ENCODE measurements around the gene TOMM20. TPM values are rescaled to one million over a fixed set of nuclear protein-coding genes. Genes with fewer than 3 reads are reported as not detected.

The TOMM20 gene
- total RNA-seq, 1 experiment from 2014 or later = 72.6 TPM

DNA sequence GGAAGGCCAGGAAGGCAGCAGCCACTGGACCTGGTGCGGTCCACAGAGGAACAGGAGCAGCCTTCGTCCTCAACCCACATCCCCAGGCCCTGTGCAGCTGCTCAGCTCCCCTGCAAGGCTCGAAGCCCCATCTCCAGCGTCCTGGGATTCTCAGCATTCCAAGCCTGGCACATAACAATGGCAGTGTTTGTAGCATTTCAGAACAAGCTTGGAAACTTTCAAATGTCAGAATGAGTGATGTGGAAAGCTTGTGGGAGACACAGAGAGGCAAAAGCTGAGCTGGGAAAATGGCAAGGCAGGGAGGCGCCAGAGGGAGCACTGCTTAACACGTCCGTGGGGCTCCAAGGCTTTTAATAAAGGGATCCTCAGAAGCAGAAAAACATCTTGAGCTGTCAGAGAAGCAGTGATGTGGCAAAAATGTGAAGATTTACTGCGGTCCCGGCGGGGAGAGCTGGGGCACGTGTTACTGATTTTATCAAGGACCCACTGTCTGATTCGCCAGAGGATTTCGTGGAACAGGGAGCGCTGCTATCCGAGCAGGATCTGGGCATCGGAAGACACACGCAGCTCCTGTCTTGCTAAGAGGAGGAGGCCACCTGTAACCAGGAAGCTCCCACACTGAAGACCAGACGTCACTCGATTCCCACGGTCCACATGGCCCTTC is 38.1 kb downstream of the TOMM20 start:
- TF ChIP-seq, protein P1, sequence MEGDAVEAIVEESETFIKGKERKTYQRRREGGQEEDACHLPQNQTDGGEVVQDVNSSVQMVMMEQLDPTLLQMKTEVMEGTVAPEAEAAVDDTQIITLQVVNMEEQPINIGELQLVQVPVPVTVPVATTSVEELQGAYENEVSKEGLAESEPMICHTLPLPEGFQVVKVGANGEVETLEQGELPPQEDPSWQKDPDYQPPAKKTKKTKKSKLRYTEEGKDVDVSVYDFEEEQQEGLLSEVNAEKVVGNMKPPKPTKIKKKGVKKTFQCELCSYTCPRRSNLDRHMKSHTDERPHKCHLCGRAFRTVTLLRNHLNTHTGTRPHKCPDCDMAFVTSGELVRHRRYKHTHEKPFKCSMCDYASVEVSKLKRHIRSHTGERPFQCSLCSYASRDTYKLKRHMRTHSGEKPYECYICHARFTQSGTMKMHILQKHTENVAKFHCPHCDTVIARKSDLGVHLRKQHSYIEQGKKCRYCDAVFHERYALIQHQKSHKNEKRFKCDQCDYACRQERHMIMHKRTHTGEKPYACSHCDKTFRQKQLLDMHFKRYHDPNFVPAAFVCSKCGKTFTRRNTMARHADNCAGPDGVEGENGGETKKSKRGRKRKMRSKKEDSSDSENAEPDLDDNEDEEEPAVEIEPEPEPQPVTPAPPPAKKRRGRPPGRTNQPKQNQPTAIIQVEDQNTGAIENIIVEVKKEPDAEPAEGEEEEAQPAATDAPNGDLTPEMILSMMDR (conservative IDR thresholded peaks at IDR 0.05; ENCODE audit: low read depth, low read length) = no peak
- TF ChIP-seq EZH2 (IDR thresholded peaks at IDR 0.05; ENCODE audit: borderline replicate concordance, low read depth, low read length, poor library complexity, severe bottlenecking) = no peak
- Histone ChIP-seq H3K36me3 (ENCODE audit: insufficient read depth, low read length, poor library complexity, severe bottlenecking) (no peaks in the 10 kb centered on the region), H3K4me1 (ENCODE audit: insufficient read depth, low read length, poor library complexity, severe bottlenecking) (no peaks in the 10 kb centered on the region), H3K9me3 (ENCODE audit: low read depth, low read length, poor library complexity, severe bottlenecking) (no peaks in the 10 kb centered on the region), H3K4me3 (ENCODE audit: low read depth, low read length, poor library complexity, severe bottlenecking) (no peak overlapping the region), H3K27ac (ENCODE audit: low read depth, low read length, poor library complexity, severe bottlenecking) (no peak overlapping the region), H3K27me3 (replicated peaks; ENCODE audit: insufficient read depth, low read depth, low read length, poor library complexity) (no peaks in the 10 kb centered on the region)
- DNase-seq (ENCODE audit: low spot score) = peak; percentile 42
- no TSS peak for BruUV-seq (replicated peaks)
- intact Hi-C loops (cut with micrococcal nuclease; ENCODE audit: unreplicated experiment) = loop anchor here (5.0 kb wide), 1 partner anchor 978 kb away; no protein-coding TSS in a partner anchor
- POLR2A ChIA-PET (ENCODE audit: low non-redundant PET) = no interaction called here
- CTCF ChIA-PET = no interaction called here

DNA sequence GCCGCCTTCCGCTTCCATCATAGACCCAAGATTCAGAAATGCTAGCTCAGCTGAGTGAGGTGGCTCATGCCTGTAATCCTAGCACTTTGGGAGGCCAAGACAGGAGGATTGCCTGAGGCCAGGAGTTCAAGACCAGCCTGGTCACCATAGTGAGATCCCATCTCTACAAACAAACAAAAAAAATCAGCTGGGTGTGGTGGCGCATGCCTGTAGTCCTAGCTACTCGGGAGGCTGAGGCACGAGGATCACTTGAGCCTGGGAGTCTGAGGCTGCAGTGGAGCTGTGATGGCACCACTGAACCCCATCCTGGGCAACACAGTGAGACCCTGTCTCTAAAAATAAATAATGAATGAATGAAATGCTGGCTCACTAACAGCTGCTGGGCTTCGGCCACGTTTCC is 39.7 kb downstream of the TOMM20 start:
- Histone ChIP-seq H3K9me3 (ENCODE audit: low read depth, low read length, poor library complexity, severe bottlenecking) (no peaks in the 10 kb centered on the region), H3K27ac (ENCODE audit: low read depth, low read length, poor library complexity, severe bottlenecking) (no peak overlapping the region), H3K27me3 (replicated peaks; ENCODE audit: insufficient read depth, low read depth, low read length, poor library complexity) (no peaks in the 10 kb centered on the region), H3K36me3 (ENCODE audit: insufficient read depth, low read length, poor library complexity, severe bottlenecking) (no peaks in the 10 kb centered on the region), H3K4me3 (ENCODE audit: low read depth, low read length, poor library complexity, severe bottlenecking) (no peak overlapping the region), H3K4me1 (ENCODE audit: insufficient read depth, low read length, poor library complexity, severe bottlenecking) (no peaks in the 10 kb centered on the region)
- no peak for DNase-seq (ENCODE audit: low spot score)
- ChIA-PET CTCF (no interaction called here), POLR2A (ENCODE audit: low non-redundant PET) (no interaction called here)
- intact Hi-C loops (cut with micrococcal nuclease; ENCODE audit: unreplicated experiment) = no loop called here
- no TSS peak for BruUV-seq (replicated peaks)
- TF ChIP-seq EZH2 (IDR thresholded peaks at IDR 0.05; ENCODE audit: borderline replicate concordance, low read depth, low read length, poor library complexity, severe bottlenecking) = no peak
- TF ChIP-seq, protein P1 (conservative IDR thresholded peaks at IDR 0.05; ENCODE audit: low read depth, low read length) = no peak

DNA sequence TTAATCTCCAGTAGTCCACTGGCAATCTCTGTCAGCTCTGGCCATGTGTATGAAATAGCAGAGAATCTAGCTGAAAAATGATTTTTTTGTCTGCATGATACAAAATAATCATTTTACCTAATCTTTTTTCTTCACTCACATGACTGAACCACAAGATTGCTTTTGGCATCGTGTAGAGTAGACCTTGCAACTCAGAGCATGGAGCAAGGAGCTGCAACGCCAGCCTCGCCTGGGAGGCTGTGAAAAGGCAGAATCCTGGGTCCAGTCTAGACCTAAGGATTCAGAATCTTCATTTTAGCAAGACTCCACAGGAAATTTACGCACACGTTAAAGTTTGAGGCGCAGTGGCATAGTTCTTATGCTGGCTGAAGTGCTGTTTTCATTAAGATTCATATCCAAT is 40.2 kb downstream of the TOMM20 start:
- no peaks in the 10 kb centered on the region for H3K4me1 ChIP-seq (ENCODE audit: insufficient read depth, low read length, poor library complexity, severe bottlenecking)
- DNase-seq (ENCODE audit: low spot score) = no peak
- BruUV-seq (replicated peaks) = no TSS peak
- no peaks in the 10 kb centered on the region for H3K27me3 ChIP-seq (replicated peaks; ENCODE audit: insufficient read depth, low read depth, low read length, poor library complexity)
- ChIA-PET POLR2A (ENCODE audit: low non-redundant PET) (no interaction called here), CTCF (no interaction called here)
- TF ChIP-seq EZH2 (IDR thresholded peaks at IDR 0.05; ENCODE audit: borderline replicate concordance, low read depth, low read length, poor library complexity, severe bottlenecking) = no peak
- TF ChIP-seq, protein P1 (conservative IDR thresholded peaks at IDR 0.05; ENCODE audit: low read depth, low read length) = no peak
- no peaks in the 10 kb centered on the region for H3K9me3 ChIP-seq (ENCODE audit: low read depth, low read length, poor library complexity, severe bottlenecking)
- H3K36me3 ChIP-seq (ENCODE audit: insufficient read depth, low read length, poor library complexity, severe bottlenecking) = no peaks in the 10 kb centered on the region
- H3K4me3 ChIP-seq (ENCODE audit: low read depth, low read length, poor library complexity, severe bottlenecking) = no peak overlapping the region
- no peak overlapping the region for H3K27ac ChIP-seq (ENCODE audit: low read depth, low read length, poor library complexity, severe bottlenecking)
- intact Hi-C loops (cut with micrococcal nuclease; ENCODE audit: unreplicated experiment) = no loop called here

All from A673 (cell line).